IPS-18c (cell line): ENCODE results near the gene RASAL1.

ENCODE experiments used
- H3K4me3 ChIP-seq: 2 replicates; pipeline ENCODE4 v1.7.0; 2013; ENCODE audit warnings: low read depth, mild to moderate bottlenecking, low read length, moderate library complexity; ENCODE audit not compliant: insufficient read depth
- H3K9me3 ChIP-seq: one replicate; pipeline ENCODE4 v1.6.1; 2013; ENCODE audit warnings: mild to moderate bottlenecking, low read length, moderate library complexity; ENCODE audit not compliant: control insufficient read depth, insufficient read depth

The RASAL1 gene, protein sequence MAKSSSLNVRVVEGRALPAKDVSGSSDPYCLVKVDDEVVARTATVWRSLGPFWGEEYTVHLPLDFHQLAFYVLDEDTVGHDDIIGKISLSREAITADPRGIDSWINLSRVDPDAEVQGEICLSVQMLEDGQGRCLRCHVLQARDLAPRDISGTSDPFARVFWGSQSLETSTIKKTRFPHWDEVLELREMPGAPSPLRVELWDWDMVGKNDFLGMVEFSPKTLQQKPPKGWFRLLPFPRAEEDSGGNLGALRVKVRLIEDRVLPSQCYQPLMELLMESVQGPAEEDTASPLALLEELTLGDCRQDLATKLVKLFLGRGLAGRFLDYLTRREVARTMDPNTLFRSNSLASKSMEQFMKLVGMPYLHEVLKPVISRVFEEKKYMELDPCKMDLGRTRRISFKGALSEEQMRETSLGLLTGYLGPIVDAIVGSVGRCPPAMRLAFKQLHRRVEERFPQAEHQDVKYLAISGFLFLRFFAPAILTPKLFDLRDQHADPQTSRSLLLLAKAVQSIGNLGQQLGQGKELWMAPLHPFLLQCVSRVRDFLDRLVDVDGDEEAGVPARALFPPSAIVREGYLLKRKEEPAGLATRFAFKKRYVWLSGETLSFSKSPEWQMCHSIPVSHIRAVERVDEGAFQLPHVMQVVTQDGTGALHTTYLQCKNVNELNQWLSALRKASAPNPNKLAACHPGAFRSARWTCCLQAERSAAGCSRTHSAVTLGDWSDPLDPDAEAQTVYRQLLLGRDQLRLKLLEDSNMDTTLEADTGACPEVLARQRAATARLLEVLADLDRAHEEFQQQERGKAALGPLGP

DNA sequence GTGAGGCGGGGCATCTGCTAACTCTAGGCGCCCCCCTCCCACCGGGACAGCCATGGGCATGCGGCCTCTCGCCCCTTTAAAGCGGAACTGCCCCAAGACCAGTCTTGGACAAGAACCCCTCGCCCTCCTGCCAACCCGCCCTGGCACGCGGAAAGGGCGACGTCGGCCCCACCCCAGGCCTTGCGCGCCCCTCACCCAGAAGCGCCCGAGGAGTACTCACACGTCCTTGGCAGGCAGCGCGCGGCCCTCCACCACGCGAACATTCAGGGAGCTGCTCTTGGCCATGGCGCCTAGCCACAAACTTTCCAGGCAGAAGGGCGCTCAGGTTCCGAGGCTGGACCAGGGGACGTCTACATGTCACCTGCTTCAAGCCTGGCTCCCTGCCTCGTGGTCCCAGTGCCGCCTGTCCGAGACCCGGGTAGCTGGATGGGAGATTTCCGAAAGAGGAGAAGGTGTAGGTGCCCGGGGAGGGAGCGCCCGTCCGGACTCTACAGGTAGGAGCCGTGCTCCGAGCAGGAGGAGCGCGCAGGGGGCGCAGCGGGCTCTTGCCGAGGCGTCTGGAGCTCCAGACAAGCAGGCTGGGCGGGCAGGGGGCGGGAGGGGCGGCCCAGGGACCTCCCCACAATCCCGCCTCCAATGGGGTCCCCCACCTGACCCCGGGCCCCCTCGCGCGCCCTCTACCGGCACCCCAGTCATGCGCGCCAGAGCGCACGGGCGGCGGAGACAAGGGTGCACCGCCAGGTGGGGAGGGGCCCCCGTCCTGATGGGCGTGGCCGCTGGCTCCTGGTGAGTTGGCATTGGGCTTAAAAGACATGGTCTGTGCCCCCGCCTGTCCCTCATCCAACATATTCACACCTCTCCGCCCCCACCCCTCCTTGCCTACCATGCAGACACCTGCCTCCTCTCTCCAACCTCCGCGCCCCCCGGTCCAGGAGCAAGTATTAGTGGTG lies at the start of gene RASAL1:
TSS of gene RASAL1 (minus strand) at position 584 of the 950 bp plus-strand sequence. CDS start at position 285, 299 bp downstream.
- peak within 1 kb of the TSS; percentile 58 for H3K4me3 ChIP-seq

DNA sequence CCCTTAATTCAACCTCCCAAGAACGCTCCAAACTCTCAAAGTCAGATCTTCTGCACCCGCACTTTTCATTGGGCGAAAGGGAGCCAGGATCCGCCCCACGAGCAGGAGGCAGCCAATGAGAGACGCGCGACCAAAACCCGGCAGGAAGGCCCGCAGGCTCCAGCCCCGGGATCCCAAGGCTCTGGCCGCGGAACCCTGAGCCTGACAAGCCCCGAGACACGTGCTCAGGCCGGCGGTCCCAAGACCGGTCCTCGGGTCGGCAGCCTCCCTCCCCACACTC lies 49.3 kb upstream of the RASAL1 start:
- Histone ChIP-seq H3K4me3 (peak overlapping the region; percentile 97), H3K9me3 (no peaks in the 10 kb centered on the region)

More for the DNA sequence above, at the start of gene RASAL1:
- no peaks in the 10 kb centered on the region for H3K9me3 ChIP-seq

DNA sequence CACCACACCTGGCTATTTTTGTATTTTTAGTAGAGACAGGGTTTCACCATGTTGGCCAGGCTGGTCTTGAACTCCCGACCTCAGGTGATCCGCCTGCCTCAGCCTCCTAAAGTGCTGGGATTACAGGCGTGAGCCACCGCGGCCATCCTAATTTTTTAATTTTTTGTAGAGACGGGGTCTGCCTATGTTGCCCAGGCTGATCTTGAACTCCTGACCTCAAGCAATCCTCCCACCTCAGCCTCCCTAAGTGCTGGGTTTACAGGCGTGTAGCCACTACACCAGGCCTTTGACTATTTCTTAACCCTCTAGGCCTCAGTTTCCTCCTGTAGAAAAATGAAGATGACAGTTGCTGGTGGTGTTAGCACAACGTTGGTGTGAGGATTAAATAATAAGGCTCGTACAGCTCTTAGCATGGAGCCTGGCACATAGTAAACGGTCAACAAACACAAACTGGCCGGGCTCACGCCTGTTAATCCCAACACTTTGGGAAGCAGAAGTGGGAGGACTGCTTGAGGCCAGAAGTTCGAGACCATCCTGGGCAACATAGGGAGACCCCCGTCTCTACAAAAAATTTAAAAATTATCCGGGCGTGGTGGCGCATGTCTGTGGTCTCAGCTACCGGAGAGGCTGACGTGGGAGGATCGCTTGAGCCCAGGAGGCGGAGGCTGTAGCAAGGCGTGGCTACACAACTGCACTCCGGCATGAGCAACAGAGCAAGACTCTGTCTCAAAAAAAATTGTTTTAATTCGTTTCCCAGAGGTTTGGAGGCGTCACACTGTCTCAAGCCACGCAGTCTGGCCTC lies 48.7 kb upstream of the RASAL1 start:
- no peaks in the 10 kb centered on the region for H3K9me3 ChIP-seq
- peak overlapping the region; percentile 97 for H3K4me3 ChIP-seq

DNA sequence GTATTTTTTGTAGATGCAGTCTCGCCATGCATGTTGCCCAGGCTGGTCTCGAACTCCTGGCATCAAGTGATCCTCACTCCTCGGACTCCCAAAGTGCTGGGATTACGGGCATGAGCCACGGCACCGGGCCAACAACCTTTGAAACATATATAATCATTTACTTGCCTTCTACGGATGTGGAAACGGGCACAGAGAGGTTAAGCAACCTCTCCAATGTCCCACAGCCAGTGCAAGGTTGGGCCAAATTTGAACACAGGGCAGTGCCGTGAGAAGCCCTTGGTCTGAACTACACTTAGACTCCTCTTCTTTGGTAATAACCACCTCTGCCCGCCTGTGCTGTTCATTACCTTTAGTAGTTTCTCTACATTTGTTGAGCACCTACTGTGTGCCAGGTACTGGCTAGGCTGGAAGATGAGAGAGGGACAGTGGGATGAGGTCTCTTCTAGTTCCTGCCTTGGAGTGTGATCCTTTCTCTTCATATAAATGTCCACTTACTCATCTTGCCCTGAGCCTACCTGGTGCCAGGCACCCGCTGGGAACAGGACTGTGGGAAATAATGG lies 47.5 kb upstream of the RASAL1 start:
- Histone ChIP-seq H3K9me3 (no peaks in the 10 kb centered on the region), H3K4me3 (no peak overlapping the region)

DNA sequence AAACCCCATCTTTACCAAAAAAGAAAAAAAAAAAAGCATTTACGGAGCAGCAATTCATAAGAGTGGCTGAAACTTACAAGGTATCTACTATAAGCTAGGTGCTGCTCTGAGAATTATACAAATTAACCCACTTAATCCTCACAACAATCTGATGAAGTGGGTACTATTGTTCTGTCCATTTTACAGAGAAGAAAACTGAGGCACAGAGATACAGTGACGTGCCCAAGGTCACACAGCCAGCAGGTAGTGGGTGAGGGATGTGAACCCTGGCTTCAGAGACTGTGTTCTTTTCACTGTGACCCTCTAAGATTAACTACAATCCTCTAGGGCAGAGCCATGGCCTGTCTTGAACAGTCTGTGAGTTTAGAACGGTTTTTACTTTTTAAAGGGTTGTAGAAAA lies 46.4 kb upstream of the RASAL1 start:
- H3K4me3 ChIP-seq: no peak overlapping the region
- H3K9me3 ChIP-seq: no peaks in the 10 kb centered on the region

DNA sequence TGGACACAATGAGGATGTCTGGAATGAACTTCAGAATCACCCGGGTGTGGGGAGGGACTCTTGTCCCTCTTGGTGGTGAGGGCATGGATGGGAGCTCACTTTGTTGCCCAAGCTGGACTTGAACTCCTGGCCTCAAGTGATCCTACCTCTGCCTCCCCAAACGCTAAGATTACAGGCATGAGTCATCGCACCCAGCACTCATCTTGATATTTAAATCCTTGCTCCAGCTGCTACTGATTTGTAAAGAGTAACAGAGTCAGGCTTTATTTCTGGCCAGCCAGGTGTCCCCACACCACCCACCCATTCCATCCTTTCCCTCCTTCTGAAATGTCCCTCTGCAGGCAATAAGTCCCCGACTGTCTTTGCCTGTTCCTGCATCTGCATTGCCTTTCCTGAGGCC lies 44.8 kb upstream of the RASAL1 start:
- Histone ChIP-seq H3K9me3 (no peaks in the 10 kb centered on the region), H3K4me3 (no peak overlapping the region)

DNA sequence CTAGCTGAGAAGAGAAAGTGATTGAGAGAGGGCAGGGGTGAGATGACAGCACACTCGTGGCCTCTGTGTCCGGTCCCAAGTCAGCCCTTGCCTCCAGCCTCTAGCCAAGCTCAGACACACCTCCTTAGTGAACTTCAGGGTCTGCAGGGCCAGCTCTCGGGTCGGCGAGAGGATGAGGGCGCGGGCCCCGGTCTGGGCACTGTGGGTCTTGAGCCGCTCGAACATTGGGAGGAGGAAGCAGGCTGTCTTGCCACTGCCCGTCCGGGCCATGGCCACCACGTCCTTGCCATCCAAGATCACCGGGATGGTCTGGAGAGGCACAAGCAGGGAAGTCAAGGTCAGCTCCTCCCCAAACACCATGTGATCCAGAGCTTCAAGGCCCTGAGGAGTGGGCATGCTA lies 43.5 kb upstream of the RASAL1 start:
- Histone ChIP-seq H3K4me3 (no peak overlapping the region), H3K9me3 (no peaks in the 10 kb centered on the region)

DNA sequence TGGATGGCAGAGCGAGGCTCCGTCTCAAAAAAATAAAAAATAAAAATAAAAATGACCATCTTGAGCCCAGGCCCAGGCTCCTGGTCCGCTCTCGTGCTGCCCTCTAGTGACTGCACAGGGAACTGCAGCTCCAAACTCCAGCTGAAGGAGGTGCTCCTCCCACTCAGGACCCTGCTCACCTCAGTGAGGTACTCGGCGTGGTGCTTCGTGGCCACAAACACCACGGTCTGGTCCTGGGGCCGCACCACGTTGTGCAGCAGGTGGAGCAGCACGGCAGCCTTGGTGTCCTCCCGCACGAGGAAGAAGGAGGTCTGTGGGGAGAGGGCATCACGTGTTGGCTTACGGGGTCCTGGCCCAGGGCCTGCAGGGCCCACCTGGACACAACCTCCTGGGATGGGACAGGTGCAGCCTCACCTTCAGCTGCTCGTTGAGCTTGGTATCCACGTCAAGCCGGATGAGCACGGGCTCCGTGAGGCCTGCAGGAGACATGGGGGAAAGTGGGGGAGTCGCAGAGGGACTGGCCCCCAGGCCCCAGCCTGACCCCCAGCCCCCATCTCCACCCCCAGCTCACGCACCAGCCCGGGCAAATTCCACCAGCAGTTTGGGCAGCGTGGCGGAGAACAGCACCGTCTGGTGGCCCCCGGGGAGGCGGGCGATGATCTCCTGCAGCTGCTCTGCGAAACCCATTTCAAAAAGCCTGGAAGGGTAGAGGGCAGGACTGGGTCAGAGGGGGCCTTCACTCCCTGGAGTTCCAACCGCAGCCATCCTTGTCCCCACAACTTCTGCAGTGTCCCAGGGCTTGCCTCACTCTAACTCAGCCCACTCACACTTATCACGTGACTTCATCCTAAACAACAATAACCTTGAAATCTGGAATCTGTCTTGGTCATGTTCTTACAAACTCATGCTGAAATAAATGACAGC lies 39.2 kb upstream of the RASAL1 start:
- H3K4me3 ChIP-seq: no peak overlapping the region
- H3K9me3 ChIP-seq: no peaks in the 10 kb centered on the region

DNA sequence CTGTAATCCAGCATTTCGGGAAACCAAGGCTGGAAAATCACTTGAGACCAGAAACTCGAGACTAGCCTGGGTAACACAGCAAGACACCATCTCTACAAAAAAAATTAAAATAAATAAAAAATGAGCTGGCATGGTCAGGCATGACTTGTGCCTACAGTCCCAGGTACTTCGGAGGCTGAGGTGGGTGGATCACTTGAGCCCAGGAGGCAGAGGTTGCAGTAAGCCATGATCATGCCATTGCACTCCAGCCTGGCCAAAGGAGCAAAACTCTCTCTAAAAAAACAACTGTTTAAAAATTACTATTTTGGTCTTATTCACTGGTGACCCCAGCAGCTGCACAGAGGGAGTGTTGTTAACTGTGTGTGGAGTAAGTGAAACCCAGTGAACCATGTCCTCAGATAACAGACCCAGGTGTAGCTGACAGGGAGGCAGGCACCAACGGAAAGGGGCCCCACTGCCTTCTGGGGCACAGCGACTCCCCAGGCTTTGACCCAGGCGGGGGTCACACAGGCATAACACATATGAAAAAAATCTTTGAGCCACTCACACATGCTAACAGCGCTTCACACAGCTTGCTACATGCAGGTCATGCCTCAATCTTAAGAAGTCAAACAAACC lies 37.6 kb upstream of the RASAL1 start:
- Histone ChIP-seq H3K9me3 (no peaks in the 10 kb centered on the region), H3K4me3 (no peak overlapping the region)

DNA sequence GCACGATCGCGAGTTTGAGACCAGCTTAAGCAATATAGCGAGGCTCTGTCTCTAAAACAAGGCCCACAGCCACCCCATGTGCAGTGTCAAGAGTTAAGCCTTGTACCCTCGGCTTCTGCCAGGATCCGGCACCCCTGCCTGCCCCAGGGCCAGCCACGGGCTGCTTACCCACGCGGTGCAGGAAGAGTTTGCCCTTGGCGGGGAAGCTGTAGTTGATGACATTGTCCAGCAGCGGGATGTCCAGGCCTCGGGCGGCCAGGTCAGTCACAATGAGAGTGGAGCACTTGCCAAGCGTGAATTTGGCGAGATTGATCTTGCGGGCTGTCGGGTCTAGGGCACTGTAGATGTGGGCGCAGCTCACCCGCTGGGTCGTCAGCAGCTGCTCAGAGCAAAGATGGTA lies 36.6 kb upstream of the RASAL1 start:
- H3K9me3 ChIP-seq: no peaks in the 10 kb centered on the region
- H3K4me3 ChIP-seq: no peak overlapping the region

DNA sequence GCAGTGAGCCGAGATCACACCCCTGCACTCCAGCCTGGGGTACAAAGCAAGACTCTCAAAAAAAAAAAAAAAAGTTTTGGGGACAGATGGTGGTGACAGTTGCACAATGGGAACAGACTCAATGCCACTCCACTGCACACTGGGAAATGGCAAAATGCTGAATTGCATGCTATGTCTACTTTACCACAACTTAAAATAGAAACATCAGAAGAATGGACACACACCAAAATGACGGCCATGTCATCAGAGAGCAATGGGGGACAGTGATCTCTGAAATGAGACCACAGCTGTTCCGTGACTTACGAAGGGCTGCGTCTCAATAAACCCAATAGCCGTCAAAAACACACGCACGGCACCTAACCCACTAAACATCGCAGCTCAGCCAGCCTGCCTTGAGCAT lies 36.0 kb upstream of the RASAL1 start:
- no peaks in the 10 kb centered on the region for H3K9me3 ChIP-seq
- H3K4me3 ChIP-seq: no peak overlapping the region

DNA sequence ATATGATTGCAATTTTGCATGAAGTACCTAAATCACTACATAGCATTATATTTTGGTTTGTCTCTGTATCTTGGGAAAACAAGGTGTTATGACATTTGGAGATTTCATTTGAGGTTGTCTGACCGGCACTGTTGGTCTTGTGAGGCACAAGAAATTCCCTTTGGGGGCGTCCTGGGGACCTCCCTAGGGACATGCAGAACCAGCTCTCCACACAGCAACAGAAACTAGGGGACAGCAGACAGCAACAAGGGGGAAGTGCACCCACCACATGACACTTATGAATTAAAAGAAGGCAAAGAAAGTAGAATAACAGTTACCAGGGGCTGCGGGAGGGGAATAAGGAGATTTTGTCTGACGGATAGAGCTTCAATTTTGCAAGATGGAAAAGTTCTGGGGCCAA lies 35.4 kb upstream of the RASAL1 start:
- no peaks in the 10 kb centered on the region for H3K9me3 ChIP-seq
- H3K4me3 ChIP-seq: no peak overlapping the region

DNA sequence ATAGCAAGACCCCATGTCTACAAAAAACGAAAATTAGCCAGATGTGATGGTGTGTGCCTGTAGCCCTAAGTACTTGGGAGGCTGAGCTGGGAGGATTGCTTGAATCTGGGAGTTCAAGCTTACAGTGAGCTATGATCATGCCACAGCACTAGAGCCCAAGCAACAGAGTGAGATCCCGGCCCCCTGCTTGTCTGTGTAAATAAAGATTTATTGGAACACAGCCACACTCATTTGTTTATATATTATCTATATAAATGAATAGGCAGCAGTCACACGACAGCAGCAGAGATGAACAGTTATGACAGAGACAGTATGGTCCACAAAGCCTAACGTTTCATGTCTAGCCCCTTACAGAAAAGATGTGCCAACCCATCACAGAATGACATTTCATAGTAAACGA lies 34.9 kb upstream of the RASAL1 start:
- no peaks in the 10 kb centered on the region for H3K9me3 ChIP-seq
- H3K4me3 ChIP-seq: no peak overlapping the region

DNA sequence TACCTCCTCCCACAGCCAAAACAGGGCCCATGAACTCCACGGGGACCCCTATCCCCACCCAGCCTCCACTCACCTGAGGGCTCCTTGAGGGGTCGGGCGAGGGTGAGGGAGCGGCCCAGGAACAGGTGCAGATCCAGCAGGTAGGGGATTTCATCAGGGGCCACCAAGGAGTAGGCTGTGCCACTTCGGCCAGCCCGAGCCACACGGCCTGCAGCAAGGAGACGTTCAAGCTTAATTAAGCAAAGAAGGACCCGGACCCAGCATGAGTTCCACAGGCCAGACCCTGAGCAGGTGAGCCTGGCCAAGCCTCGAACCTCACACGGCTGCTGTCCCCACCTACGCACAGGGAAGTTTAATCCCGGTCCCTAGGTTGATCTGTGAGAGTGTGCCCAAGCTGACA lies 34.1 kb upstream of the RASAL1 start:
- no peaks in the 10 kb centered on the region for H3K9me3 ChIP-seq
- no peak overlapping the region for H3K4me3 ChIP-seq

DNA sequence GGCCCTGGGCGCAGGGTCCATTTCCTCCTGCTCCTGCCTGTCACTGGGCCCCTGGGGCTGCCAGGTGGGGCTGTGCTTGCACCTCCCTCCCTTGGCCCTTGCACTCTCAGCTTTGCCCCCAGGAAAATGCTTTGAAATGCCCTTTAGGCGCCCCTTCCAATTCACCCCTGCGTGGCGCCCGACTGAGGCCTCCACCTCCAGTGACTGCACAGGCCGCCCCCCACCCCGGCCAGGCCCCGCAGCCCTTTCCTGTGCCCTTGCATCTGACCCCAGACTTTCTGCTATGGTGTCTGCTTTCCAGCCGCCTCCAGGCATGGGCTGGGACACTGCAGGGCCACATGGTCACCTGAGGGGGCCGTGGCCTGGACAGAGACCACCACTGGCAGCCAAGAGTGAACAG lies 32.3 kb upstream of the RASAL1 start:
- Histone ChIP-seq H3K9me3 (no peaks in the 10 kb centered on the region), H3K4me3 (no peak overlapping the region)
